ENCODE measurements around the gene RIBC1. TPM values are rescaled to one million over a fixed set of nuclear protein-coding genes. Genes with fewer than 3 reads are reported as not detected.
A peak's percentile ranks its signal among the peaks of the same experiment; 100 is the strongest.
"Not testable (repeated sequence)": the region's sequence is repeated elsewhere in the genome, so short reads cannot be mapped to it uniquely, and the experiment has no call there.

The RIBC1 gene
- total and polyA plus RNA-seq, 3 experiments from 2014 or later, result 0.26 to 1.2 (median 1.2) TPM

DNA sequence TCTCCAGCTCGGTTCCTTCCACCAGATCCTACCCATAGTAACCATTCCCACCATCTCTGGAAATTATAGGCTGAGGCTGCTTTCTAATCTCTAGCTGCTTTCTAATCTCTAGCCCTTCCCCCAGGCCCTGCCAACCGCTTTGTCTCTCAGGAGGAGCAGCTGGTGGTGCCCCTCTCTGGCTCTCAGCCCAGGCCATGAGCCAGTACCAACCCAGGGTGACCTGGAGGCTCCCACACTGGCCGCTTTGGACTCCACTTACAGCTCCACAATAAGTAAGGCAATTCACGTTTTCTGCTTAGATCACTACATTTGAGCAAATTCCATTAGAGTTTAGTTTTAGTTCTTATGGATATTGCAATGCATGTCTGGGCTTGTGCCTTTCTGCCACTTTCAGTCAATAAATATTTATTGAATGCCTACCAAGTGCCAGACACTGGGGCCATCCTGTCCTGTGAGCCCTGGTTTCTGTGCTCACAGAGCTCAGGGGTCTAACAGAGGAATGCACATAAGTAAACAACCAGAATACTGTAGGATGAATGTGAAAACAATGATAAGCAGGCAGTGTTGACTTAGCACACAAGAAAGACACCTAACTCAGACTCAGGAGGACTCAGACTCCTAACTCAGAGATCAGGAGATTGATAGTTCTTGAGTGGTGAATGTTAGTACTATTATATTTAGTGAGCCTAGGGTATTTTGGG is 39.1 kb upstream of the RIBC1 start:
- Histone ChIP-seq H3K27me3 (ENCODE audit: insufficient read depth, low read length, poor library complexity, severe bottlenecking) (no peaks in the 10 kb centered on the region), H3K4me3 (ENCODE audit: low read length) (no peak overlapping the region), H3K4me1 (ENCODE audit: insufficient read depth, low read length) (no peaks in the 10 kb centered on the region), H3K27ac (ENCODE audit: low read depth, low read length) (no peak overlapping the region), H3K36me3 (ENCODE audit: insufficient read depth, low read length) (peaks cover 13% of the 10 kb centered on the region), H3K9me3 (ENCODE audit: low read length) (no peaks in the 10 kb centered on the region)
- Mint-ChIP-seq H3K27ac (peak overlapping the region in 2 of 8 donors; percentile 17 to 27), H3K4me1 (no peaks in the 10 kb centered on the region), H3K36me3 (peaks cover 13 to 66% (median 31%) of the 10 kb centered on the region in 3 donors), H3K9me3 (no peaks in the 10 kb centered on the region), H3K27me3 (no peaks in the 10 kb centered on the region), H3K4me3 (no peak overlapping the region)
- no peak for DNase-seq
- ChIA-PET CTCF (no interaction called here), POLR2A (no interaction called here)

DNA sequence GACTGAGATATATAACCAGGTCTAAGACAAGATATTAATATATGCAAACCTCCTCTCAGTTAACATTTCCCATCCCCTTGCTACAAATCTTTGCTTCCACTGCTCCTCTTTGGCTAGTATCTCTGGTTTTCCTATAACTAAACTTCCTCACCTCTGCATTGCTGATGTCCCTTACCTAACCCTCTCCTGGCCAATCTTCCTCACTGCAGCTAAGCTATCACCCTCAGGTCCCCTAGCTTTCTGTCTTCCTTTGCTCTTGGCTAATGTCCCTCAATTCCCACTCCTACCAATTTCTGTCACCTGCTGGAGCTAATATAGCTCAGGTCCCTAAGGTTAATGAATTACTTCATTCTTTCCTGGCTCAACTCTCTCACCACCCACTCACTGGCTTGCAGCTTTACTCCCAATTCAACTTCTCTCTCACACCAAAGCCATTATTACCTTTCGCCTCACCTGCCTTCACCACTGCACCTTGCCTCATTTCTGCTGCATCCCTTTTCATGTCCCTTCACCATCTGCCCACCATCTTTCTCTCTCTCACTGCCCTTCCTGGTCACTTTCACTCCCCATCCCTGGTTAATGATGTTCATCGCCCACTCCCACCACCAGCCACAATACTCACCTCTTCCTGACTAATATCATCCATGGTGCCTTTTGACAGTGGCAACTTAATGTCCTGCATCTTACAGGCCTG is 26.9 kb upstream of the RIBC1 start:
- POLR2A ChIA-PET, result no interaction called here
- Mint-ChIP-seq H3K27ac (peak overlapping the region in 2 of 8 donors; percentile 4 to 65), H3K4me3 (no peak overlapping the region), H3K27me3 (no peaks in the 10 kb centered on the region), H3K4me1 (no peaks in the 10 kb centered on the region), H3K36me3 (peaks cover 0 to 64% (median 23%) of the 10 kb centered on the region in 3 donors), H3K9me3 (no peaks in the 10 kb centered on the region)
- no peaks in the 10 kb centered on the region for H3K9me3 ChIP-seq (ENCODE audit: low read length)
- H3K27ac ChIP-seq (ENCODE audit: low read depth, low read length), result no peak overlapping the region
- no peak overlapping the region for H3K4me3 ChIP-seq (ENCODE audit: low read length)
- DNase-seq, result no peak
- CTCF ChIA-PET, result no interaction called here
- H3K27me3 ChIP-seq (ENCODE audit: insufficient read depth, low read length, poor library complexity, severe bottlenecking), result no peaks in the 10 kb centered on the region
- H3K36me3 ChIP-seq (ENCODE audit: insufficient read depth, low read length), result peaks cover 5% of the 10 kb centered on the region
- no peaks in the 10 kb centered on the region for H3K4me1 ChIP-seq (ENCODE audit: insufficient read depth, low read length)

DNA sequence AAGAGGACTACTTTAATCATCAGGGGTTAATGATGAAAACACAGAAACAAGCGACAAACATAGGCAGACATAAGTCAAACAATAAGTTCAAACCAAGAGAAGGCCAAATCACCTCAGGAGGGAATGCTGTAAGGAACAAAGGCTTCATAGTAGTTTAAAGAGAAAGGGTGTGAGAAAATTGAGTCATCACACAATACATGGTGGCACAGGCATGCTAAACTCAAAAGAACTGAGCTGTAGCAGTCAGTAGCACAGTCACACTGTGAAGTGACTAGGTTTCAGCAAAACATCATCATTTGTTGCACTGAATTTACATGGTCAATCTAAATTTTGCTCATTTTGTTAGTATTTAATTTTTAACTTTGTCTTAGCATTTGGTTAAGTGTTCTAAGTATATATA is 24.5 kb upstream of the RIBC1 start:
- no peak overlapping the region for H3K27ac Mint-ChIP-seq
- ChIA-PET POLR2A (no interaction called here), CTCF (no interaction called here)
- H3K36me3 Mint-ChIP-seq, result peaks cover 1 to 71% (median 34%) of the 10 kb centered on the region in 3 donors
- Histone ChIP-seq H3K36me3 (ENCODE audit: insufficient read depth, low read length) (peaks cover 11% of the 10 kb centered on the region), H3K9me3 (ENCODE audit: low read length) (no peaks in the 10 kb centered on the region), H3K27me3 (ENCODE audit: insufficient read depth, low read length, poor library complexity, severe bottlenecking) (no peaks in the 10 kb centered on the region), H3K4me1 (ENCODE audit: insufficient read depth, low read length) (no peaks in the 10 kb centered on the region), H3K27ac (ENCODE audit: low read depth, low read length) (no peak overlapping the region), H3K4me3 (ENCODE audit: low read length) (no peak overlapping the region)
- no peaks in the 10 kb centered on the region for H3K9me3 Mint-ChIP-seq
- DNase-seq, result no peak
- H3K4me1 Mint-ChIP-seq, result no peaks in the 10 kb centered on the region
- no peak overlapping the region for H3K4me3 Mint-ChIP-seq
- H3K27me3 Mint-ChIP-seq, result no peaks in the 10 kb centered on the region

DNA sequence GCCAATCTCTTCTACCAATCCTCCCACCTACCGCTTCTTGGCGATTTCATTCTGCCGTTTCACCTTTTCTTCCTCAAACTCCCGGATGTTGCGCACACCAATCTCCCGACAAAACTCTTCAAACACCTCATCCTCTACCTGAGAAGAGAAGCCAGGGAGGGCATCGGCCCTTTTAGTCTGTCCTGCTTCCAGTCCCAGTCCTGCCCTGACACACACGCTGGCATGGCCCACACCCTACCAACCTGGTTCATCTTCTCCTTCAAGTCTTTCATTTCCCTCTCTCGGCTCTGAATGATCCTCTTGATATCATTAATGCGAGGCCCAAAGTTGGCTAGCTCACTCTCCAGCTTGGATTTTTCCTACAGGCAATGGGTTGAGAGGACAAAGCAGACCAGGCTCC is 19.1 kb upstream of the RIBC1 start:
- DNase-seq, result no peak
- no peak overlapping the region for H3K27ac ChIP-seq (ENCODE audit: low read depth, low read length)
- peaks cover 41% of the 10 kb centered on the region for H3K36me3 ChIP-seq (ENCODE audit: insufficient read depth, low read length)
- H3K4me3 Mint-ChIP-seq, result no peak overlapping the region
- POLR2A ChIA-PET, result interaction anchor here (0.6 kb wide), 1 partner anchor 253 kb away, joined by 7 read pairs; no protein-coding TSS in a partner anchor
- H3K27me3 Mint-ChIP-seq, result no peaks in the 10 kb centered on the region
- no peaks in the 10 kb centered on the region for H3K4me1 Mint-ChIP-seq
- no peaks in the 10 kb centered on the region for H3K27me3 ChIP-seq (ENCODE audit: insufficient read depth, low read length, poor library complexity, severe bottlenecking)
- CTCF ChIA-PET, result interaction anchor here (0.6 kb wide), 1 partner anchor 11 kb away, joined by 3 read pairs; no protein-coding TSS in a partner anchor
- H3K9me3 ChIP-seq (ENCODE audit: low read length), result no peaks in the 10 kb centered on the region
- peaks cover 9 to 79% (median 27%) of the 10 kb centered on the region in 3 donors for H3K36me3 Mint-ChIP-seq
- H3K4me1 ChIP-seq (ENCODE audit: insufficient read depth, low read length), result no peaks in the 10 kb centered on the region
- no peak overlapping the region for H3K27ac Mint-ChIP-seq
- H3K4me3 ChIP-seq (ENCODE audit: low read length), result no peak overlapping the region
- no peaks in the 10 kb centered on the region for H3K9me3 Mint-ChIP-seq

DNA sequence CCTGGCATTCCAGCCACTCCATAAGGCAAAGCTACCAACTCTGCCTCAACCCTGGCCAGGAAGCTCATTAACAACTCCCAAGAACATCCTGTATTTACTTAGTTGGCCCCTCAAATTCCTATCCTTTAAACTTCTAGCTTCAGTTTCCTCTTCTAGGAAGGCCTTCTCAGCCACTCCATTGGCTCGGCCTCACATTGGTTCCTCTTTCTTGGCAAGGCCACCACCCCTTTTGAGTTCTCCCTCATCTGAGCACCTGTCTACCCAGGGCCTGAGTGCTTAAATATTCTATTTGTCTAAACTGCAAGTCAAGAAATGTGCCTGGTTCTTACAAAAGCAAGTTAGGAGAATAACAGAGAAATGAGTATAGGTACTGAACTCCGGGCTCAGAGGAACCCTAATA is 10.2 kb upstream of the RIBC1 start:
- DNase-seq, result no peak
- CTCF ChIA-PET, result interaction anchor here (2.0 kb wide), 1 partner anchor 10 kb away, joined by 6 read pairs; the partner anchor contains the start of genes RIBC1 and SMC1A
- Mint-ChIP-seq H3K27ac (no peak overlapping the region), H3K27me3 (no peaks in the 10 kb centered on the region), H3K9me3 (no peaks in the 10 kb centered on the region), H3K4me1 (peaks cover 6 to 13% (median 12%) of the 10 kb centered on the region in 3 donors), H3K4me3 (no peak overlapping the region), H3K36me3 (peaks cover 5 to 60% (median 31%) of the 10 kb centered on the region in 3 donors)
- Histone ChIP-seq H3K4me3 (ENCODE audit: low read length) (no peak overlapping the region), H3K4me1 (ENCODE audit: insufficient read depth, low read length) (no peaks in the 10 kb centered on the region), H3K36me3 (ENCODE audit: insufficient read depth, low read length) (peaks cover 31% of the 10 kb centered on the region), H3K9me3 (ENCODE audit: low read length) (no peaks in the 10 kb centered on the region), H3K27me3 (ENCODE audit: insufficient read depth, low read length, poor library complexity, severe bottlenecking) (no peaks in the 10 kb centered on the region), H3K27ac (ENCODE audit: low read depth, low read length) (no peak overlapping the region)
- POLR2A ChIA-PET, result no interaction called here

DNA sequence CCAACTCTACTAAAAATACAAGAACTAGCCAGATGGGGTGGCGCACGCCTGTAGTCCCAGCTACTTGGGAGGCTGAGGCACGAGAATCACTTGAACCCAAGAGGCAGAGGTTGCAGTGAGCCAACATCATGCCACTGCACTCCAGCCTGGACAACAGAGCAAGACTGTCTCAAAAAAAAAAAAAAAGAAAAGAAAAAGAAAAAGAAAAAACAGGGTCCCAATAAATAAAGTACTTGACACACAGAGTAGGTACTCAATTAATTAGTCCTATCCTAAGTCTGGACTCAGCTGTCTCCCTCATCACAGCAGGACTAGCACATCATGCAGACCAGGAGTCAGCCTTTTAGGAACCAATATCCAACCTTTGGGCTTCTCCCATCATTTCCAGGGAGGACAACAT is 2.3 kb upstream of the RIBC1 start:
- peaks cover 32 to 40% (median 36%) of the 10 kb centered on the region in 3 donors for H3K4me1 Mint-ChIP-seq
- peaks cover 0 to 15% (median 1%) of the 10 kb centered on the region in 3 donors for H3K36me3 Mint-ChIP-seq
- POLR2A ChIA-PET, result interaction anchor here (1.6 kb wide), 1 partner anchor 132 kb away, joined by 3 read pairs; no protein-coding TSS in a partner anchor
- H3K27ac Mint-ChIP-seq, result peak overlapping the region in 7 of 8 donors; percentile 48 to 100 (median 78)
- H3K27ac ChIP-seq (ENCODE audit: low read depth, low read length); H3K9me3 Mint-ChIP-seq; H3K4me3 ChIP-seq (ENCODE audit: low read length); H3K27me3 Mint-ChIP-seq; DNase-seq; H3K9me3 ChIP-seq (ENCODE audit: low read length); H3K36me3 ChIP-seq (ENCODE audit: insufficient read depth, low read length); H3K27me3 ChIP-seq (ENCODE audit: insufficient read depth, low read length, poor library complexity, severe bottlenecking): not testable (repeated sequence)
- CTCF ChIA-PET, result interaction anchor here (0.7 kb wide), 1 partner anchor 217 kb away, joined by 3 read pairs; no protein-coding TSS in a partner anchor
- H3K4me1 ChIP-seq (ENCODE audit: insufficient read depth, low read length), result peaks cover 20% of the 10 kb centered on the region
- peak overlapping the region; percentile 5 to 99 (median 93) for H3K4me3 Mint-ChIP-seq

DNA sequence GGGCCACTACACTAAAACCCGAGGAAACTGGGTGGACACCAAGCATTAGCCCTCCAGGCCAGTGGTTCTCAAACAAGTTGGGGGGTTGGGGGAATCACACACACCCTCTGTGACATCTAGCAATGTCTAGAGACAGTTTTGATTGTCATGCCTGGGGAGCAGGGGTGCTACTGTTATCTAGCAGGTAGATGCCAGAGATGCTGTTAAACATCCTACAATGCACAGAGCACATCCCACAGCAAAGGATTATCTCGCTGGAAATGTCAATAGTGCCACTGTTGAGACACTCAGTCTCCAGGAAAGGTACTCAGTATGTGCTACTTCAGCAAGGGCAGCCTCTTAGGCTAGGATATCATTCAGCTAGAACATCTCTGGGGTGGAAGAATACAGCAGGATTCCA is 1.5 kb upstream of the RIBC1 start:
- ChIA-PET POLR2A (interaction anchor here (1.6 kb wide), 1 partner anchor 133 kb away, joined by 3 read pairs; no protein-coding TSS in a partner anchor), CTCF (interaction anchor here (0.6 kb wide), 1 partner anchor 588 kb away, joined by 3 read pairs; no protein-coding TSS in a partner anchor)
- Histone ChIP-seq H3K4me1 (ENCODE audit: insufficient read depth, low read length) (peaks cover 20% of the 10 kb centered on the region), H3K36me3 (ENCODE audit: insufficient read depth, low read length) (no peaks in the 10 kb centered on the region), H3K27me3 (ENCODE audit: insufficient read depth, low read length, poor library complexity, severe bottlenecking) (no peaks in the 10 kb centered on the region), H3K4me3 (ENCODE audit: low read length) (peak overlapping the region; percentile 82), H3K27ac (ENCODE audit: low read depth, low read length) (peak overlapping the region; percentile 98), H3K9me3 (ENCODE audit: low read length) (no peaks in the 10 kb centered on the region)
- Mint-ChIP-seq H3K4me1 (peaks cover 32 to 40% (median 36%) of the 10 kb centered on the region in 3 donors), H3K36me3 (peaks cover 0 to 16% (median 1%) of the 10 kb centered on the region in 3 donors), H3K9me3 (no peaks in the 10 kb centered on the region), H3K27ac (peak overlapping the region in 7 of 8 donors; percentile 88 to 100 (median 99)), H3K27me3 (no peaks in the 10 kb centered on the region), H3K4me3 (peak overlapping the region; percentile 90 to 99 (median 94))
- no peak for DNase-seq

DNA sequence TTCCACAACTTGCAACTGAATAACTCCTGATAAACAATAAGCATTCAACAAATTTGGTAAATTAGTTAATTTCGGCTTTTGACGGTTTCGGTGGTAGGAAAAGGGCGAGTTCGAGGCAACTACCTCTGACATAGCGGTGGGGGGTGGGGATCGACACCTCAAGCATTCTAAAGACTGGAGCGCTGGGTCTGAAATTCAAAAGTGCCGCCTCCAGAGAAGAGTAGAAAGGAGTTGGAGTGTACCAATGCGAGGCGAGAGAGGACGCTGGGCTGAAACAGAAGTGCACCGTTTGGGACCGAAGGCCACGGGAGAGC is 944 bp upstream of the RIBC1 start:
- Histone ChIP-seq H3K27ac (ENCODE audit: low read depth, low read length) (peak overlapping the region; percentile 98), H3K4me3 (ENCODE audit: low read length) (peak overlapping the region; percentile 82), H3K36me3 (ENCODE audit: insufficient read depth, low read length) (no peaks in the 10 kb centered on the region), H3K4me1 (ENCODE audit: insufficient read depth, low read length) (peaks cover 20% of the 10 kb centered on the region), H3K9me3 (ENCODE audit: low read length) (no peaks in the 10 kb centered on the region), H3K27me3 (ENCODE audit: insufficient read depth, low read length, poor library complexity, severe bottlenecking) (no peaks in the 10 kb centered on the region)
- ChIA-PET CTCF (interaction anchor here (1.4 to 1.7 kb wide), 2 partner anchors 9 to 14 kb away, joined by 6 to 13 read pairs; no protein-coding TSS in a partner anchor), POLR2A (no interaction called here)
- Mint-ChIP-seq H3K9me3 (no peaks in the 10 kb centered on the region), H3K27me3 (no peaks in the 10 kb centered on the region), H3K27ac (peak overlapping the region; percentile 88 to 100 (median 99)), H3K4me3 (peak overlapping the region; percentile 90 to 99 (median 94)), H3K4me1 (peaks cover 32 to 40% (median 36%) of the 10 kb centered on the region in 3 donors), H3K36me3 (peaks cover 0 to 16% (median 1%) of the 10 kb centered on the region in 3 donors)
- DNase-seq, result no peak
